CD1c-positive myeloid dendritic cell (primary cell): ENCODE results near the gene CASZ1.

ENCODE experiments used
- DNase-seq: peaks from one replicate; pipeline ENCODE4 v3.0.0-alpha.2; 2016; ENCODE audit errors: extremely low spot score

The CASZ1 gene

GRCh38 chr1:10599194-10599861 is 197.1 kb downstream of the CASZ1 start:
- no peak for DNase-seq

- no peak for DNase-seq
Observed at GRCh38 chr1:10598389-10598702, 198.1 kb downstream of the CASZ1 start.

- no peak for DNase-seq
Observed at GRCh38 chr1:10597492-10598388, 198.7 kb downstream of the CASZ1 start.

- no peak for DNase-seq
Observed at GRCh38 chr1:10596780-10597179, 199.7 kb downstream of the CASZ1 start.

GRCh38 chr1:10594595-10595223 is 201.7 kb downstream of the CASZ1 start:
- DNase-seq, result no peak

- DNase-seq, result no peak
Observed at GRCh38 chr1:10593750-10594149, 202.7 kb downstream of the CASZ1 start.

GRCh38 chr1:10592373-10592772 is 204.1 kb downstream of the CASZ1 start:
- no peak for DNase-seq

GRCh38 chr1:10591010-10591409 is 205.4 kb downstream of the CASZ1 start:
- no peak for DNase-seq

- DNase-seq, result no peak
Observed at GRCh38 chr1:10589074-10589473, 207.4 kb downstream of the CASZ1 start.

GRCh38 chr1:10588640-10589039 is 207.8 kb downstream of the CASZ1 start:
- DNase-seq, result no peak
